OCI-LY1 (cell line): Measurements from ENCODE around the gene NUAK1.

Source experiments
- CTCF ChIP-seq: fragments of 200-600 bp; sonication (generic), shearing (Covaris generic); IDR thresholded peaks from 2 replicates; pipeline ENCODE4 v1.5.1; 2017; ENCODE audit warnings: mild to moderate bottlenecking, antibody characterized with exemption, low read length, moderate library complexity, mixed read lengths
- EZH2 ChIP-seq: fragments of 200-600 bp; sonication (generic), shearing (Covaris generic); IDR thresholded peaks from 2 replicates; pipeline ENCODE4 v1.8.0; 2017; ENCODE audit warnings: borderline replicate concordance, mixed run types, mild to moderate bottlenecking, antibody characterized with exemption, low read length, moderate library complexity, mixed read lengths

- no peak for TF ChIP-seq CTCF
- no peak for TF ChIP-seq EZH2
Observed at GRCh38 chr12:106020736-106021135, 118.0 kb downstream of the NUAK1 start.
